Keratinocyte (primary cell): ENCODE measurements around the gene SLBP. TPM values are rescaled to one million over a fixed set of nuclear protein-coding genes. Genes with fewer than 3 reads are reported as not detected.

Experiments
- DNase-seq: peaks from one replicate; pipeline ENCODE4 v3.0.0-alpha.2; 2011; ENCODE audit warnings: low read depth, missing footprints, low spot score
- FAIRE-seq: peaks from 2 replicates; lab custom pipeline; 2011; peaks lifted over from hg19 to GRCh38; lab: Jason Lieb, UNC
- H2AFZ ChIP-seq: 2 replicates; pipeline ENCODE4 v1.6.0; 2012; ENCODE audit warnings: low read length, control low read depth, inconsistent platforms; ENCODE audit not compliant: control insufficient read depth
- H3K27ac ChIP-seq: 2 replicates; pipeline ENCODE4 v1.5.1; 2011; ENCODE audit warnings: low read length; ENCODE audit not compliant: control insufficient read depth, insufficient read depth
- H3K27me3 ChIP-seq: 3 replicates; pipeline ENCODE4 v1.6.0; 2011; ENCODE audit warnings: low read length; ENCODE audit not compliant: control insufficient read depth, insufficient read depth; ENCODE audit errors: extremely low read depth
- H3K36me3 ChIP-seq, 2 experiments: 2 replicates in 1 of 2; 3 replicates in 1 of 2; pipeline ENCODE4 v1.5.1; 2011; ENCODE audit warnings: low read length in 2 of 2, mild to moderate bottlenecking in 1 of 2; ENCODE audit not compliant: control insufficient read depth in 2 of 2, insufficient read depth in 2 of 2; ENCODE audit errors: extremely low read depth in 1 of 2
- H3K4me1 ChIP-seq: 3 replicates; pipeline ENCODE4 v1.5.1; 2011; ENCODE audit warnings: low read length; ENCODE audit not compliant: control insufficient read depth, insufficient read depth; ENCODE audit errors: extremely low read depth
- H3K4me2 ChIP-seq: 3 replicates; pipeline ENCODE4 v1.6.0; 2011; ENCODE audit warnings: low read depth, low read length; ENCODE audit not compliant: control insufficient read depth, insufficient read depth; ENCODE audit errors: extremely low read depth
- H3K4me3 ChIP-seq, 3 experiments: fragments of 200-600 bp in 1 of 3; sonication (generic) in 1 of 3; 2 replicates in 2 of 3; 3 replicates in 1 of 3; pipeline ENCODE4 v1.5.1; 2011 to 2016; ENCODE audit warnings: low read length in 3 of 3, mild to moderate bottlenecking in 3 of 3, control low read depth in 2 of 3, inconsistent platforms in 1 of 3, low read depth in 1 of 3, mixed read lengths in 1 of 3, mixed run types in 1 of 3, moderate library complexity in 1 of 3; ENCODE audit not compliant: control insufficient read depth in 2 of 3, insufficient read depth in 2 of 3; ENCODE audit errors: extremely low read depth in 1 of 3
- H3K79me2 ChIP-seq: 2 replicates; pipeline ENCODE4 v1.6.0; 2012; ENCODE audit warnings: low read length; ENCODE audit not compliant: control insufficient read depth, insufficient read depth
- H3K9ac ChIP-seq: 3 replicates; pipeline ENCODE4 v1.6.0; 2011; ENCODE audit warnings: low read length; ENCODE audit not compliant: control insufficient read depth, insufficient read depth; ENCODE audit errors: extremely low read depth
- H3K9me1 ChIP-seq: 3 replicates; pipeline ENCODE4 v1.6.0; 2011; ENCODE audit warnings: low read length; ENCODE audit not compliant: control insufficient read depth, insufficient read depth; ENCODE audit errors: extremely low read depth
- H3K9me3 ChIP-seq: 2 replicates; pipeline ENCODE4 v1.5.1; 2012; ENCODE audit warnings: low read depth, low read length; ENCODE audit not compliant: control insufficient read depth
- H4K20me1 ChIP-seq: 3 replicates; pipeline ENCODE4 v1.6.0; 2011; ENCODE audit warnings: low read length; ENCODE audit not compliant: control insufficient read depth, insufficient read depth; ENCODE audit errors: extremely low read depth
- EZH2 ChIP-seq: IDR thresholded peaks from one replicate; pipeline ENCODE4 v1.6.1; 2012; ENCODE audit warnings: inconsistent platforms, mild to moderate bottlenecking, low read length, moderate library complexity
- dilution Hi-C: fragments of 300-500 bp; cut with MboI; formaldehyde crosslinking; loops from one replicate; pipeline ENCODE4 v1.7.0; 2020; ENCODE audit warnings: low sequenced_read_pairs; ENCODE audit not compliant: extremely low pct_ligation_motif_present
- polyA plus RNA-seq, 5 experiments: library from polyadenylated mRNA; depleted of rRNA in 3 of 5; stranded (reverse) in 3 of 5; stranded (forward) in 1 of 5; unstranded in 1 of 5; fragments of >200 nt; gene quantifications; 1 replicate in 1 of 5; 2 replicates in 3 of 5; 3 replicates in 1 of 5; pipeline versions ENCODE4 v1.2.1 to v1.2.3, GENCODE V29; 2011 to 2012; ENCODE audit warnings: missing spikeins in 2 of 5, low read depth in 1 of 5, low replicate concordance in 1 of 5
- TF ChIP-seq, protein P1 (sequence below), 3 experiments: IDR thresholded peaks in 1 of 3; conservative IDR thresholded peaks in 1 of 3; optimal IDR thresholded peaks in 1 of 3; 2 replicates in 2 of 3; 3 replicates in 1 of 3; pipeline versions ENCODE3 to v1.5.1; 2011; ENCODE audit warnings: low read length in 3 of 3, mild to moderate bottlenecking in 3 of 3, moderate library complexity in 2 of 3, control low read depth in 1 of 3, inconsistent platforms in 1 of 3; ENCODE audit not compliant: insufficient read depth in 2 of 3; ENCODE audit errors: extremely low read depth in 1 of 3

The SLBP gene
- polyA plus RNA-seq, 1 donor (not counting 4 experiments of a cell fraction or from before 2014, with no cell fraction given) = 90.6 TPM

DNA sequence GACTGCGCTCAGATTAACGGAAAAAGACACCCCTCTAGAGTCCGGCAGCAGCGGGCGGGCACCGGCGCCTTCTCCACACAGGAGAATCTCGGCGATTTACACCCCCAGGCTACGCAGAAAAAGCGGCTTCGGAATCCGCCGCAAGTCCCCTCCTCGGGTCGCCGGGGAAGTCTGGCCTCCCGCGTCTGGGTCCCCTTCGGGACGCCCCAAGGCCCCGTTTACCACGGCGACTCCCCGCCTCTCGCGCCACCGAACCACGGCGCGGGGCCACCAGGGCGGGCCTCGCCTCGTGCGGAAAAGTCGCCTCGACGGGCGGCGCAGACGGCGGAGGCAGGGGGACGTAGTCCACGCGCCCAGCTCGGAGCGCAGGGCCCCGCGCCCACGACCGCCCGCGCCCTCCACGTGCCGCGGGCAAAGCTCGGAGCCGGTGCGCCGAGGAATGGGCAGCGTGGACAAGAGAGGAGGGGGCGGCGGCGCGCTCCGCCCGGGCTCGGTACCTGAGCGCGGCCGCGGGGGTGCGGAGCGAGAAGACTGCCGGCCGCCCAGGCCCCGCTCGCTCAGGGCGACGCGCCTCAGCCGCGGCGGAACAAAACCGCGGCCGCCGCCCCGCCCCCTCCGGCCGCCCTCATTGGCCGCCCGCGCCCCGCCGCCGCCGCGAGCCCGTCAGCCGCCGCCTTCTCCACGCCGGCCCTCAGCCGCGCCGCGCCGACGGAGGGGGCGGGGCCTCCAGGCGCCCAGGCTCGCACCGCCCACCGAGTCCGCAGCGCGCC is 28.2 kb downstream of the SLBP start, which contains the start of gene FAM53A:
Gene FAM53A, minus strand, starts transcription at position 578 of the 770 bp plus-strand sequence. CDS start 15,572 bp downstream, outside the sequence.
- dilution Hi-C loops = no loop called here
- H3K9me3 ChIP-seq = no peaks in the 10 kb centered on the region
- H3K79me2 ChIP-seq = no peaks in the 10 kb centered on the region
- no peak for DNase-seq
- no peaks in the 10 kb centered on the region for H3K36me3 ChIP-seq
- H4K20me1 ChIP-seq = no peaks in the 10 kb centered on the region
- H3K4me3 ChIP-seq = peak within 1 kb of the TSS; percentile 56 to 68 (median 62)
- peak within 1 kb of the TSS; percentile 28 for H3K27ac ChIP-seq
- no peaks in the 10 kb centered on the region for H3K27me3 ChIP-seq
- peaks cover 10% of the 10 kb centered on the region for H3K4me1 ChIP-seq
- H3K9me1 ChIP-seq = no peaks in the 10 kb centered on the region
- H2AFZ ChIP-seq = peak within 1 kb of the TSS; percentile 76
- TF ChIP-seq, protein P1, sequence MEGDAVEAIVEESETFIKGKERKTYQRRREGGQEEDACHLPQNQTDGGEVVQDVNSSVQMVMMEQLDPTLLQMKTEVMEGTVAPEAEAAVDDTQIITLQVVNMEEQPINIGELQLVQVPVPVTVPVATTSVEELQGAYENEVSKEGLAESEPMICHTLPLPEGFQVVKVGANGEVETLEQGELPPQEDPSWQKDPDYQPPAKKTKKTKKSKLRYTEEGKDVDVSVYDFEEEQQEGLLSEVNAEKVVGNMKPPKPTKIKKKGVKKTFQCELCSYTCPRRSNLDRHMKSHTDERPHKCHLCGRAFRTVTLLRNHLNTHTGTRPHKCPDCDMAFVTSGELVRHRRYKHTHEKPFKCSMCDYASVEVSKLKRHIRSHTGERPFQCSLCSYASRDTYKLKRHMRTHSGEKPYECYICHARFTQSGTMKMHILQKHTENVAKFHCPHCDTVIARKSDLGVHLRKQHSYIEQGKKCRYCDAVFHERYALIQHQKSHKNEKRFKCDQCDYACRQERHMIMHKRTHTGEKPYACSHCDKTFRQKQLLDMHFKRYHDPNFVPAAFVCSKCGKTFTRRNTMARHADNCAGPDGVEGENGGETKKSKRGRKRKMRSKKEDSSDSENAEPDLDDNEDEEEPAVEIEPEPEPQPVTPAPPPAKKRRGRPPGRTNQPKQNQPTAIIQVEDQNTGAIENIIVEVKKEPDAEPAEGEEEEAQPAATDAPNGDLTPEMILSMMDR (optimal IDR thresholded peaks at IDR 0.05 in 1 of 3, IDR thresholded peaks at IDR 0.05 in 1 of 3, conservative IDR thresholded peaks at IDR 0.05 in 1 of 3; ENCODE audit: extremely low read depth in 1 of 3, insufficient read depth in 2 of 3, low read length in 3 of 3) = no peak
- TF ChIP-seq EZH2 = no peak
- FAIRE-seq = no peak
- peak within 1 kb of the TSS; percentile 92 for H3K4me2 ChIP-seq
- peak within 1 kb of the TSS; percentile 62 for H3K9ac ChIP-seq

DNA sequence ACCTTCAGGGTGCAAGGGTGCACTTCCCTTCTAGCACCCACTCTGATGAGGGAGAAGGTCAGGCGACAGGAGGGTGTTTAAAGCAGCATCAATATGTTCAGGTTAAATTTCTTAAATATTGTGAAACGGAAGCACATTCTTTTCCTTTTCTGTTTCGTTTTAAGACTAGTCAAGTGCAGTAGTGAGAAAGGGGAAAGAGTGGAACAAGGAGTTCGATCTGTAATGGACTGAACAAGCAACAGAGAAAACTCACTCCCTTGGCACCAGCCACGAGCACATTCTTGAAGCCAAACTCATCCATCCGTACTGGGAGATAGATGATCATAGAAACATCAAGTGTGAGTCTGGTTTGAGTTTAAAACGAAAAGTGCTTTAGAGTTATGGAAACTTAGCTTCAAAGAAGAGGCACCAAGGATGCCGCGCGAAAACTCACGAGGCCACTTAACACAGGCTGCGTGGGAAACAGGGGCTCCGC is 28.8 kb downstream of the SLBP start:
- peak; percentile 84 for FAIRE-seq

More for the DNA sequence above, 28.8 kb downstream of the SLBP start:
- Histone ChIP-seq H3K27ac (peak overlapping the region; percentile 28), H3K4me2 (peak overlapping the region; percentile 92), H2AFZ (peak overlapping the region; percentile 76), H3K9ac (peak overlapping the region; percentile 62), H3K9me3 (no peaks in the 10 kb centered on the region), H3K4me3 (peak overlapping the region; percentile 56 to 68 (median 62)), H3K36me3 (no peaks in the 10 kb centered on the region), H4K20me1 (no peaks in the 10 kb centered on the region), H3K79me2 (no peaks in the 10 kb centered on the region), H3K4me1 (peaks cover 10% of the 10 kb centered on the region), H3K27me3 (no peaks in the 10 kb centered on the region), H3K9me1 (no peaks in the 10 kb centered on the region)
- TF ChIP-seq EZH2 = no peak
- TF ChIP-seq, protein P1 (optimal IDR thresholded peaks at IDR 0.05 in 1 of 3, IDR thresholded peaks at IDR 0.05 in 1 of 3, conservative IDR thresholded peaks at IDR 0.05 in 1 of 3; ENCODE audit: extremely low read depth in 1 of 3, insufficient read depth in 2 of 3, low read length in 3 of 3) = no peak
- dilution Hi-C loops = no loop called here
- DNase-seq = no peak
